Kidney tubule cell (primary cell): Measurements from ENCODE around the gene POPDC3.
A peak's percentile ranks its signal among the peaks of the same experiment; 100 is the strongest.
"Not testable (repeated sequence)": the region's sequence is repeated elsewhere in the genome, so short reads cannot be mapped to it uniquely, and the experiment has no call there.

Source experiments
- DNase-seq: peaks from one replicate; pipeline ENCODE4 v3.0.0-alpha.2; 2018; ENCODE audit warnings: low spot score

Gene POPDC3

GRCh38 chr6:105194591-105194990 lies 14.8 kb upstream of the POPDC3 start:
- no peak for DNase-seq

GRCh38 chr6:105194106-105194505 lies 14.3 kb upstream of the POPDC3 start:
- DNase-seq: no peak

GRCh38 chr6:105193647-105194046 lies 13.8 kb upstream of the POPDC3 start:
- no peak for DNase-seq

- peak; percentile 62 for DNase-seq
These were observed 13.1 kb upstream of the POPDC3 start for GRCh38 chr6:105192707-105193465.

- DNase-seq: no peak
These were observed 11.5 kb upstream of the POPDC3 start for GRCh38 chr6:105191351-105191750.

- no peak for DNase-seq
These were observed 9.4 kb upstream of the POPDC3 start for GRCh38 chr6:105189026-105189820.

GRCh38 chr6:105188251-105188650 lies 8.4 kb upstream of the POPDC3 start:
- DNase-seq: no peak

GRCh38 chr6:105186576-105186975 lies 6.8 kb upstream of the POPDC3 start:
- DNase-seq: no peak

GRCh38 chr6:105184921-105185320 lies 5.1 kb upstream of the POPDC3 start:
- DNase-seq: no peak

- DNase-seq: no peak
These were observed 2.2 kb upstream of the POPDC3 start for GRCh38 chr6:105181981-105182515.

- DNase-seq: no peak
These were observed 1.2 kb downstream of the POPDC3 start for GRCh38 chr6:105178636-105179035.

- DNase-seq: peak; percentile 75
These were observed 1.7 kb downstream of the POPDC3 start for GRCh38 chr6:105178110-105178509.

GRCh38 chr6:105177556-105177955 lies 2.3 kb downstream of the POPDC3 start:
- DNase-seq: no peak

GRCh38 chr6:105174512-105174911 lies 5.3 kb downstream of the POPDC3 start:
- DNase-seq: peak; percentile 17

GRCh38 chr6:105172515-105172914 lies 7.3 kb downstream of the POPDC3 start:
- DNase-seq: not testable (repeated sequence)

GRCh38 chr6:105170059-105170458 lies 9.8 kb downstream of the POPDC3 start:
- peak; percentile 37 for DNase-seq

- DNase-seq: no peak
These were observed 11.9 kb downstream of the POPDC3 start for GRCh38 chr6:105167914-105168313.

GRCh38 chr6:105164418-105164817 lies 15.4 kb downstream of the POPDC3 start:
- peak; percentile 17 for DNase-seq

GRCh38 chr6:105163183-105163582 lies 16.6 kb downstream of the POPDC3 start:
- no peak for DNase-seq

GRCh38 chr6:105162377-105162776 lies 17.4 kb downstream of the POPDC3 start:
- no peak for DNase-seq

- DNase-seq: no peak
These were observed 18.4 kb downstream of the POPDC3 start for GRCh38 chr6:105161421-105161820.

GRCh38 chr6:105153676-105154075 lies 26.1 kb downstream of the POPDC3 start:
- no peak for DNase-seq

GRCh38 chr6:105152880-105153279 lies 26.9 kb downstream of the POPDC3 start:
- DNase-seq: no peak
